Fibroblast of skin of abdomen (primary cell): Measurements from ENCODE around the gene NCBP2L. TPM values are rescaled to one million over a fixed set of nuclear protein-coding genes. Genes with fewer than 3 reads are reported as not detected.

Experiments used
- DNase-seq: peaks from one replicate; pipeline ENCODE4 v3.0.0-alpha.2; 2013
- polyA plus RNA-seq, 2 experiments: library from polyadenylated mRNA; unstranded; fragments of 120-200 nt; gene quantifications; one replicate each; pipeline ENCODE4 v1.2.1, GENCODE V29; 2013; ENCODE audit not compliant: insufficient read length in 2 of 2

The NCBP2L gene
- polyA plus RNA-seq (2013, experiment 1 of 2; ENCODE audit: insufficient read length), result not detected
- polyA plus RNA-seq (2013, experiment 2 of 2; ENCODE audit: insufficient read length), result not detected

DNA sequence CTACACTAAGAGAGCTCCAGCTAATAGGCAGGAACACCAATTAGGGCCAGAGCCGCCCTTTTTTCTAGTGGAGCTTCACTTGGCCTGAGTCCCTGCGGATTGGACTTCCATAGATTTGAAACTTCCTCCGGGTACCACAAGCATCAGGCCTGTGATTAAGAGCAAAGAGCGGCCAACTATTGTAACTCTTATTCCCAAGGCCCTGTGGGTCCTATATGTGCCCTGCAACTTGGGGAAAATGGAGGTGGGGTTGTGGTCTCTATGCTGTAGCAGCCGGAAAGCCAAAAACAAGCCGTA lies at the start of gene NCBP2L:
NCBP2L (plus strand) TSS at position 198 of the 297 bp plus-strand sequence. CDS start 16,488 bp downstream, outside the sequence.
- no peak for DNase-seq

DNA sequence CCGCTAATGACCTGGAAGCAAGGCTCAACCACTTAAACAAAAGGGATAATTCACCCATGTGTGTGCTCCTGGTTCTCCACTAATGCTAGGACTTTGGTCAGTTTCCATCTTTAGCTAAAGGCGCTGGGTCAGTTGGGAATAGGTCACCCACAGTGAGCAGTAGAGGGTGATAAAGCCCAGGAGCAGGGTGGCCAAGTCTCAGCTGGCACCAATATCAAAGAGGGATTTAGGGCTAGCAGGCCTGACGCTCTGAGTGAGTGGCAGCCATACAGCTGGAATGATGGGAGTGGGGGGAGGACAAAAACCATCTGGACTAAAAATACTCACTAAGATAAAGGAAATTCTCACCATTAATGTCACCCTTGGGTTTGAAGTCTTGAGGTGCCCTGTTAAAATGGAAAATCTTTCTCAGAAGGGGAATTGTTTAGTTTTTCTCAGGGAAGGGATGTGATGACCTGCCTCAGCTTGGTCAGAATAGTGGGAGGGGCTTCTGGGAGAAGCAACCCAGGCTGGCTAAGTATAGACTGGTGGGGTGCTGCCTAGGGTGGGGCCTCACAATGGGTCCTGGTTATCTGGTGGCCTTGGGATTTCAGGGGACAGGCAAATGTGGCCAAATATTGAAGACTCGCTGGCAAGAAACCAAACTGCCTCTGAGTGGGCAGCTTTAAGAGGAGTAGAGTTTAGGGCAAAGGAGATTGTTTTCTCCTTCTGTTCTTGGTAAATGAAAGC lies 49.0 kb upstream of the NCBP2L start:
- DNase-seq, result no peak

DNA sequence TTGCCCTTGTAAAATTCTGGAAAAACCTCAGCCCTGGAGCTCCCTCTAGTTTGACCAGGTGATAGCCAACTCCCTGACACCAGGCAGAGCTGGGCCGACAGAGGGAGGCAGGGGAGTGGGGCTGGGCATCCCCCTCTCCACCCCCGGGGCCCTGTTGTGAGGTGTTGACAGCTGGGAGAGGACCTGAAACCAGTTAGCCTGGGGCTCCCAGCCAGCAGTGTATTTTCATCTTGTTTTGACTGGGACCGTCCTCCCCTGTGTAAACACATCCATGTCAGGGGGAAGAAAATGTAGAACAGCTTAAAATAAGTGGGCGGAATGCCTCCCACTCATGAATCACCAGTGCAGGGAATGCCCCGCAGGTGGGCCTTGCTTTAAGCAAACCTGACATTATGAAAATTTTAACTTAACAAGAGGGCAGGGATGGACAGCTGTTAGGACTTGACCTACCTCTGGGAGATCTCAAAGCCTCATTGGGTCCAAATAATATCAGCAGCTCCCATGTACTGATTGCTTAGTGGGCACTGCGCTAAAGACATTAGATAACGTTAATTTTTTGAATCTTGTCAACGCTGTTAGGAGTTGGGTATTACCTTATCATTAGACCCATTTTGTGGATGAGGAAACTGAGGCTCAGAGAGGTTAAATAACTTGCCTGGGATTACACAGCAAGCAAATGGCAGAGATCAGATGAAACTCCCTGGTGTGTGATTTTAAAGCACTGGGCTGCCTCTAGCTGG lies 47.8 kb upstream of the NCBP2L start:
- no peak for DNase-seq

DNA sequence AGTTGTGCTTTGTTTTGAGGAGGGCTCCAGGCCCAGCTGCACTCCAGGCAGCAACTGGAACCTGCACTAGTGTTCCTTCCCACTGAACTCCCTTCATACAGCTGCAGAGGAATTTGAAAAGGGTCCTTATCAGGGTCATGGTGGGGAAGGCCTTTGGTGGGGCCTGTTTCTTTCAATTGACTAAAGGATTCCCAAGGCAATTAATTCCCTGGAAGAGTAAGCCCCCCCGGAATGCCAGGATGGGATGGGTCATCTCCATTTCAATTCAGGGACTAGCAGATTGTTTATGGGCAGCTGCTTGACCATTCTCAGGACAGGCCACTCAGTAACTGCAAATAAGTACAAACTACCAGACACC lies 47.3 kb upstream of the NCBP2L start:
- DNase-seq, result no peak

DNA sequence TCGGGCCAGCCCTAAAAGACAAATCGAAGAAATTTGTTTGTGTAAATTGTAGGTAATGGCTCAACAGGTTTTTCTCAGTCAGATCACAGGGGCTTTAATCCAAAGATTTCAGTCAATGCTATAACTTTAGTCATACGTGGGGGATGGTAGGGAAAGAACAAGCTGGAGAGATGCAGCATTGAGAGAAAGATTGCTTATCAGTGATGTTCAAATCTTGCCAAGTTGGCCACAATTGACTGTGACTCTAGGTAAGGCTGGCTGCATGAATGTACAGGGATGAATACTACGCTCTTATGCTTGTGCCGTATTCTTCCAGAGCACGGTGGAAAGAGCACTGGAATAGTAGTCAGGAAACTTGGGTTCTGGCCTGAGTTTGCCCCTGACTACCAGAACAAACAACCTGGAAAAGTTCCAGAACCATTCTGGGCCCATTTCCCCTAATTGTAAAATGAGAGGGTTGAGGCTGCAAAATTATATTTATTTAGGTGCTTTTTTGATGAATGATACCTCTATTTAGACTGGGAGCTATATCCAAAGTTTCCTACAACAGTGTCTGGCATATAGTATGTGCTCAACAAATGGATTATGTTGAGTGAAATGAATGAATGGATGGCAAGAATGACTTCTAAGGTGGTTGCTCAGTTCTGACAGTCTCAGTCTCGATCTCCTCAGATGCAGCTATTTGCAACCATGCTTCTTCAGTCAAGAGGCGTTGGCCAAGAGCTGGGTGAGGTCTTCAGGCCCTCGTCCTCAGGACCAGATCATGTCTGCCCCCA lies 46.4 kb upstream of the NCBP2L start:
- DNase-seq, result peak; percentile 16

DNA sequence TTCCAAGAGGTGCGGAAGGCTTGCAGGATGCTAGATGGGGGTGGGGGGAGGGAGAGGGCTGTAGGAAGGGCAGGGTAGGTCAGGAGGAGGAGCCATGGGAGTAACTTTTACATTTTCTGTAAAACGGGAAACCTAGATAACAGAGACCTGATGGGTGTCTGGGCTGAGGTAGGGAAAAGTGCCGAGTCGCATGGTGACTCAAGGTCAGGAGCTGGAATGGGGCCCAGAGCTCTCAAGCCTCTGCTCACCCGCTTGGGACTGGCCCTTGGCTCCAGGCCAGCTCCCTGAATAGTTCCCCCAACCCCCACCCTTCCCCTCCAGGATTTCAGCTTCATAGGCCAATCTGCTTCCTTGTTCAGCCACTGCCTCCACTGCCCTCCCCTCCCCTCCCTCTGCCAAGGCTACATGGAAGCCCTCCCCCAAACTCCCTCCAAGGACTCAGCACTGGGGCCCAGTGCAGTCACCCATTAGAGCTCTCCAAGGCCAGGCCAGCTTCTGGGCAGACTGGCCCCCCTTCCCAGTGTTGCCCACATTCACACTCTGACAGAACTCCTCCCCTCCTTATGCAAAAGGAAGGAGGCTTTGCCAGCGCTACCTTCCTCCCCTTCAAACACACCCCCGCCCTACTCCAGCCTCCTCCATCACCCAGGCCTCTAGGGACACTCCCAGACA lies 45.6 kb upstream of the NCBP2L start:
- peak; percentile 73 for DNase-seq

DNA sequence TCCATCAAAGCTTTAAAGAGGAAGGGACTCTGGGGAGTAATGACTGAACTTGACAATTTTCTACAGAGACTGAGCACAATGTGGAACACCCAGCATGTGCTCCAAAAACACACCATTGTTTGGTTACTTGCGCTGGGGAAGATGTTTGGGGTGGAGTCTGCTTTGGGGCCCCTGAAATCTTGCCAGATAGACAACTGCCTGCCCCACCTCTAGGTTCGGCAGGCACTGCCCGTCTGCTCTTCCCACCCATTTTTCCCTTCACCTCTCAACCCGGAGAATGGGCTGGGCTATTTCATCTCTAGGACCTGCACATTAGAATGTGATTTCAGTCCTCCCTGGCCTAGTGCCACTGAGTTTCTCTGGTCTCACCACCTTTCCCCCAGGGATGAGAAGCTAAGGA lies 43.8 kb upstream of the NCBP2L start:
- no peak for DNase-seq

DNA sequence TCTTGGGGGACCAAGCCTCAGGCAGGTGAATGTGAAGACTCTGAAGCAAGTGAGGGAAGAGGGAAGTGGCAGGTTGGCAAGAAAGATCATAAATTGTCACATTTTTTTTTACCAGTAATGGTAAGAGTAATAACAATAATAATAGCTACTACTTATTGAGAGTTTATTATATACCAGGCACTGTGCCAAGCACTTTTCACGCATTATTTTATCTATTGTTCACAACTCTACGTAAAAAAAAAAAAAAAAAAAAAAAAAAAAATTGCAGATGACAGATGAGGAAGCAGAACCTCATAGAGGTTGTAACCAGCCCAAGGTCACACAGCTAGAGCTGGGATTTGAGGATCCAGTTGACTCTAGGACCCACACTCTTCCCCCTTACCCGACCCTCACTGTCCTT lies 42.9 kb upstream of the NCBP2L start:
- no peak for DNase-seq

DNA sequence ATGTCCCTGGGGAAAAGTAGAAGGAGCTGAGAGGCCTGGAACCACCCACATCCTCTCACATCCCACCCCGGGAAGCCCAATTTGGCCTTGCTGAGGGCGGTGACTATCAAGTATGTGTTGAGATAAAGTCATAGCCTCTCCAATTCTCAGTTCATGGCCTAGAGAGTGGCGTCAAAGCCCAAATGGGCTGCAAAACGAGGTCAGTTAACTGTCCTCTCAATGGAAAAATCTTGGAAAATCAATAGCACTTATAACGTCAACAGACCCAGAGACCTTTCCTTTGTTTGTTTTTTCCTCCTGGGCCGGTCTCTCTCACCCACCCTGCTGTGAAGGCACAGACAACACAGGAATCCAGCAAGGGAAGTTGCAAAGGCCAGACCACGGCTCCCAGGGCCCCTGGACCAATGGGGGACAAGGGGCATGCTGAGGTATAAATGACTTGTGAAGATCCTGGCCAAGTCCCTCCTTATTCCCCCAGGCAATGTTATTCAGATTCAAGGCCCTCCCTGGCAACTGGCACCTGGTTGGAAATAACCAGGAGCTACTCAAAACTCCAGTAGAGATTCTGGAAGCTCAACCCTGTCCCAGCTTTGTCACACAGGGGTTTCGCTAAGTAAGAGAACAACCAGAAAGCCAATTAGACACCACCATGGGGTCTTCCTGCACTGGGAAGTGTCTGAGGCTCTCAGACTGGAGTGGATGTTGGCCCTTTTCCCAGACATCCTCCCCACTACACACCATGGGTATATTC lies 40.6 kb upstream of the NCBP2L start:
- no peak for DNase-seq

DNA sequence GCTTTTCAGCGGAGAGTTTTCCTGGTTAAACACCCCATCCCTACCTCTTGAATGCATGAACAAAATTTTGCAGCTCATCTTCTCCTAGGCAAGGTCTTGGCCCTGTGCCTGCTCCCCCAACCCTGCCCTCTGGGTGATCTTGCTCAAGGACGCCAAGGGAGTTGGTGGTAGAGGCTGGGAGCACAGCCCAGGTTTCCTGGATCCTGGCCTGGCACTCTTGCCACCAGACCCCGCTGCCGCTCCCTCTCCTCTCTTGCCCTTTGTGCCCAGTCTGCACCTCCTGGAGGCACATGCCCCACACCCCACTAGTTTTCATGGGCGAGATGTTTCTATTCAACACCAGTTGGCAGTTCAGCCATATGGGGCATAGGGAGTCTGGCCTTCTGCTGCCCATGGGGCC lies 39.3 kb upstream of the NCBP2L start:
- DNase-seq, result no peak

DNA sequence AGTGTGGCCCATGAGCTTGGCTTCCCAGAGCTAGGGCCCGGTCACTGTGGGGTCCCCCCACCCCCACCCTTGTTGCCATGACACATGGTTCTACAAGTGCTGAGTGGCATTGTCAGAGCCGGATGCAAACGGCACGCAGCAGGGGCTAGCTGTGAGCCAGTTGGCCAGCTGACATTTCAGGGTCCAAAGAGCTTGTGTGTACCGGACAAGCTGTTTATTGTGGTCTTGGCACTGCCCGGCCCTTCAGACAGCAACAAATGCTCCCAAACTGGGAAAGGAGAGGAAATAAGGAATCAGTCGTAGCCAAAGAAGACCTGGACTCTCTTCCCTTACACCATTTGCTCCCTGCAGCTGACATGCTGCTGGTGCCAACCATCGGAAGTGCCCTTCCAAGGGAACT lies 38.8 kb upstream of the NCBP2L start:
- DNase-seq, result no peak

DNA sequence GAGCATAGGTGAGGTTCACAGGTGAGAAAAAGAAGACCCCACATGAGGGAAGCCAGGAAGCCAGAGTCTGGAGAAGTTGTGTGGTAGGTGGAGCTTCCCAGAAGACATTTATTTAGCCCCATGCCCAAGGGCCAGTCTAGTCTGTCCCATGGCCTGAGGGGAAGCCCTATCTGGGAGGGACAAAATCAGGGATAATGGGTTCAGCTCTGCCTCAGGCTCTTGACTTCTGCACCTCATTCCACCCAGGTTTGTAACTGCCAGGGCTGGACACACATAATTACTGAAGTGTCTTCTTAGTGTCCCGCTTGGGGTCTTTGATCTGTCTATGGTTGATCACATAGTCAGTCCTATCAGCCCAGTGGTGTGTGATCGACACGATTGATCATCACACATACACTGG lies 38.0 kb upstream of the NCBP2L start:
- no peak for DNase-seq

DNA sequence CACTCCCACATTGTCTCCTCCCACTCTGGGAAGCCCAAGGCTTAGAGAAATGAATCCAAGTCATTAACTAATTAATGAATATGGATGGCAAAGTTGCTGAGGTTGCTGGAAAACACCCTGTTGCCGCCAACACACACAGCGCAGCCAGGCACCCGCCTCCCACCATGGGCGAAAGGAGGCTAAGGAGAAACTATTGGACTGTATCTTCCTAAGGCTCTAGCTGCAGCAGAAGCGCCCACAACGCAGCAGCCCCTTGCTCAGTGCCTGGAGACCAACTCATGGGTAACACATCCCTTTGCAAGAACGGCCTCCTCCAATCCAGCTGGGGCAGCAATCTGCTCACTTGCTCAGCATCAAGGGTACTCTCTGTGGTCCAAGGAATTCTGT lies 36.1 kb upstream of the NCBP2L start:
- DNase-seq, result no peak

DNA sequence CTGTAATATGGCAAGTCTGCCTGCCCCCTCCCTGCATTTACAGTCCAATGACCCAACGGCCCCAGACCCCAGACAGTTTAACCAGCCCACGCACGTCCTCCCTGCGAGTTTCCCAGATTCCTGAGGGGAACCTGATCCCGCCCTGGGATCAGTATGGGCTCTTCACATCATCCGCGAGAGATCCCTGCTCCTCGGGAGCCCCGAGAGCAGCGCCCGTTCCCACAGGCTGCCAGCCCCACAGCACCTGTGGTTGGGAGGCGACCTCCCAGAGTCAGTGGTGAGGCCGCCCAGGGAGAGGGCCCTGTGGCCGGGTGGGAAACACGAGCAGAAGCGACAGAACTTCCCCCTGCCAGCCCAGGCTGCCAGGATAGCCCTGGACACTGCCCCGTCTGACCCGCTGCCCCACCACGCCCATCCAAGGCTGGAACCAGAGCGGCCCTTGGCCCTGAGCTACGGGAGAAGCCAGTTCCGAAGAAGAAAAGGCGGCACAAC lies 34.8 kb upstream of the NCBP2L start:
- no peak for DNase-seq

DNA sequence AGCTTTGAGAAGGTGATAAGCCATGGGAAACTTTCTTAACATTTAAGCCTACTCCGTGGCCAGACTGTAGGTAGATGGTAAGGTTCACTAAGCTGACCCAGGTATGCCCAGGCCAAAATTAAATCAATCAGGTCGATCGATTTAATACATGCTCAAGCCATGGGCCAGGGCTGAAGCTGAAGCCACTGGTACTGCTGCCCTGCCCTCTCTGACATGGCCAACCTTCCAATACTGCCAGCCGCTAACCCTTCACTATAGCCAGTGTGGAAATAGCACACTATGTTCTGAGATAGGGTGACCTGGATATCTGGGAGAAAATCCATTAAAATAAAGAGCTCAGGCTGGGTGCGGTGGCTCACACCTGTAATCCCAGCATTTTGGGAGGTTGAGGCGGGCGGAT lies 33.5 kb upstream of the NCBP2L start:
- no peak for DNase-seq

DNA sequence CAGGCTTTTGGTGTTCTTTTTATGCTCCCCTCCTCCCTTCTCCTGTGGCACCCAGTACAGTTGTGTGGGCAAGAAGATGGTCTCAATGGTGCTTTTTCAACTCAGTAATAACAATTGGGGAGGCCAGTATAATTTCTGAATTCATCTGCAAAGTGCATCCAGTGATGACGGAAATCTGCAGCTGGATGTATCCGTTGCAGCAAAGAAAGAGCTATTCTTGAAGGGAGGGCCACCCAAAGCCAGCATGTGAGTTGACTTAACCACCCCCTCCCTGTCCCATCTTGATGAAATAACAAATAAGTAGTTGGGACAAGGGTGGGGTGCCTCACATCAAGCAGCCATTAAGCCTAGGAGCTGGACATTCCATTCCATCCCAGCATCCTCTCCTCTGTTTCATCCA lies 32.7 kb upstream of the NCBP2L start:
- DNase-seq, result no peak

DNA sequence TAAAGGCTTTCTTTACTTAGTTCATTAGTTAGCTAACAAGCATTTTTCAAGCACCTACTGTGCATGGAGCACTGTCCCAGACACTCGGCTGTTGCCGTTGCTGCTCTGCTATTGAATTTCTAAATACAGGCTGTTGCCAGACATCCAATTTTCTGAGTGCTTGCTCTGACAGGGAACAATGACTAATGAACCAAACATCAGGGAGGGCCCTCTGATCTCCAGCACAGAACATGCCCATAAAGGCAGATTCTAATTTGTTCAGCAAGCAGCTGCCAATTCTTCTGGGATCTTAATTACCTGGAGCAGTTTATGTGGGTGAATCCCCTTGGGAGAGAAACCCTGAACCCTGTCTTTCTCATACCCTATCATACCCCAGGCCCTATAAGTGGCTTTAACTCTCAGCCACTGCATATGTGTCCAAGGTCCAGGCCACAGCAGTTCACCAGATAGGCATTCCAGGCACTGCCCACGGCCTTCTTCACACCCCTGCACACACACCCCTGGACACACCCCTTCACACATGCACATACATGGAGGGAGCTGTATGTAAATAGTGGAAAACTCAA lies 29.9 kb upstream of the NCBP2L start:
- DNase-seq, result peak; percentile 51

DNA sequence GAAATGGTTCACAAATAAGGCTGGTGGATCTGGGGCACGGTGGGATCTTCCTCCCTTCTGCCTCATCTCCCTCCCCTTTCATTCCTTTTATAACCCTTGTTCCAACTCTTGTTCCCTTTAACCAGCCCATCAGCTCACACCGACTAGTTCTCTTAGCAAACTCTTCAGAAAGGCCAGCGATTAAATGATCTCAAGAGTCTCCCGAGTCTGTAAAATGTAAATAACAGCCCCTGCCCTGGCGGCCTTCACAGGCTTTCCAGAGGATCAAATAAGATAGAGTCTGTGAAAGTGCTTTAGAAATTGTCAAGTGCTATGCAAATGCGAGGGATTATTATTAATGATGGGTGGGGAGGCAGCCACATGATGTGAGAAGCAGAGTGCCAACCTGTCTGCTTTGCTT lies 29.0 kb upstream of the NCBP2L start:
- DNase-seq, result no peak

DNA sequence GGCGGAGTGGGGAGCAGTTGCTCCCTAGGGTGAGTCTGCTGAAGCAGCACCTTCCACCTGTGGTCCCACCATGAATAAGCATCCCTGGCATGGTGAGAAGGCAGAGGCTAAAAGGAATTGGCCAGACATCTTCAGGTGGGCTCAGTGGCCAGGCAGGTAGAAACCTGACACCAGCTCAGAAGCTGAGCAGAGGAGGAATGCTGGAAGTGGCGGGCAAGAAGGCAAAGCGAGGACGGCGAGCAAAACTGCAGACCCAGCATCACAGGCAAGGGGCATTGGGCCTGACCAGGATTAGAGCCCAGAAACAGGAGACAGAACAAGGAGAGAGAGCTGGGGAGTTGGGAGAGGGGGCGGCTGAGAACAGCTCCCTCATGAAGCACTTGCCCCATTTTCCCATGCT lies 27.3 kb upstream of the NCBP2L start:
- no peak for DNase-seq

DNA sequence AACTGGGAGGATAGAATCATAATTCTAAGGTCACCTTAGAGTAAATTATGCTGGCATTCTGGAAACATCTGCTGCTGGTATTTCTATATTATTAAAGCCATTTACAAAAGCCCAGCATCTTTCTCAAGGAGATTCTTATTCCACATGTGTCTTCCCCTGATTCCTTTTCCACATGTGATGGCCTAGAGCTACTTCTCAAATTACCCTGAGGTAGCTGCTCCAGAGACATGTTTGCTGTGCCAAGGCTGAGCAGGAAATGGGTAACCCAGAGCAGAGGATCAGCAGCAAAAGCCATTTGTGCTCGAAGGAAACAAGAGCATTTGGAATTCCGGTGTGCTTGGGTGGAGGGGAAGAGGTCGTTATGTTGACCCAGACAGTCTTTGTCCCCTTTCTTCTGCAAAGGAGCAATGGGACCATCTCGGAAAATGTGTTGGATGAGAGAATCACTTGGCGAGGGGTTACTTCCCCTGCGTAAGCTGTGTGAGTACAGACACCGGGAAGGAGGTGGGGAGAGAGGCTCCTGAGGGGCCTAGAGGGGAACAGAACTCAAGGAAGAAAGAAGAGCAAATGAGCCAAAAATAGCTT lies 26.6 kb upstream of the NCBP2L start:
- DNase-seq, result no peak

DNA sequence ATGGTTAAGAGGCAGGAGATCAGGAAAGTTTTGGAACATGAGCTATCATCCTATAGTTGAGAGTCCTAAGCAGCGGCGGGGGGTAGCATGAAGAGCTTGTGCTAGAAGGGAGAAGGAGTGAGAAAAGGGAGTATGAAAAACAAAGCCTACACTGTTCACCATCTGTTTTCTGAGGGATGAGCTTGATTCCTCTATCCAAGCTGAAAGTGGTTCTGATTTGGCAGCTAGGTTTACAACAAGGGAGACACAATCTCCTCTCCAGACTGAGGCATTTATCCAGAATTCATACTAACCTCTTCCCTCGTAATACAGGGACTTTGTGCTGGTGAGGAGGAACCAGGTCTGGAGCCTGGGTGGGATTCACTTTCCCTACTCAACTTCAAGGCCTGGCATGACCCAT lies 25.5 kb upstream of the NCBP2L start:
- no peak for DNase-seq
